ENCODE data around the gene PLEKHB2. TPM values are rescaled to one million over a fixed set of nuclear protein-coding genes. Genes with fewer than 3 reads are reported as not detected.

PLEKHB2 gene
- total RNA-seq, 1 experiment from 2014 or later, result 94.8 TPM

- BruUV-seq (replicated peaks), result no TSS peak
- CTCF ChIA-PET, result interaction anchor here (0.6 to 1.2 kb wide), 2 partner anchors 274 to 352 kb away, joined by 3 read pairs; no protein-coding TSS in a partner anchor
- DNase-seq (ENCODE audit: low read depth, low spot score) (no peak), ATAC-seq (no peak)
- intact Hi-C loops (cut with micrococcal nuclease), result loop anchor here (5.0 kb wide), 2 partner anchors 520 to 650 kb away; no protein-coding TSS in a partner anchor
- no peak overlapping the region for H3K4me2 ChIP-seq (ENCODE audit: low read length)
- H3K9ac ChIP-seq (ENCODE audit: low read length), result no peak overlapping the region
- H3K79me2 ChIP-seq (ENCODE audit: insufficient read depth, low read length), result no peaks in the 10 kb centered on the region
- H2AFZ ChIP-seq (ENCODE audit: low read depth, low read length, poor library complexity, severe bottlenecking), result no peak overlapping the region
- H3K27me3 ChIP-seq (ENCODE audit: insufficient read depth, low read length), result no peaks in the 10 kb centered on the region
- H3K36me3 ChIP-seq (ENCODE audit: control insufficient read depth in 1 of 2, insufficient read depth in 2 of 2, low read length in 2 of 2), result peaks cover 6% of the 10 kb centered on the region in 2 experiments; a peak in 2 of 4 replicates
- no peak overlapping the region for H3K4me3 ChIP-seq (replicated peaks in 1 of 2; ENCODE audit: low read depth in 1 of 2, low read length in 2 of 2)
- no peaks in the 10 kb centered on the region for H3K9me3 ChIP-seq (ENCODE audit: control insufficient read depth in 1 of 2, insufficient read depth in 1 of 2, low read depth in 1 of 2, low read length in 2 of 2)
- H3K4me1 ChIP-seq (ENCODE audit: control insufficient read depth in 1 of 2, insufficient read depth in 2 of 2, low read length in 2 of 2), result peaks cover 0 to 12% of the 10 kb centered on the region in 2 experiments; a peak in 2 of 4 replicates
- POLR2A ChIA-PET, result interaction anchor here (0.7 kb wide), 1 partner anchor 185 kb away, joined by 5 read pairs; no protein-coding TSS in a partner anchor
- H4K20me1 ChIP-seq (ENCODE audit: insufficient read depth), result no peaks in the 10 kb centered on the region
- no peaks in the 10 kb centered on the region for H3K9me2 ChIP-seq (ENCODE audit: insufficient read depth)
- no peak overlapping the region for H3K27ac ChIP-seq (ENCODE audit: low read depth, low read length)
- TF ChIP-seq YY1 (IDR thresholded peaks at IDR 0.05; ENCODE audit: extremely low read depth, insufficient replicate concordance, low read depth, low read length) (no peak), JUND (IDR thresholded peaks at IDR 0.05) (no peak), ATF3 (IDR thresholded peaks at IDR 0.05) (no peak), SP1 (IDR thresholded peaks at IDR 0.05; ENCODE audit: low read depth) (no peak), ZBTB33 (IDR thresholded peaks at IDR 0.05; ENCODE audit: extremely low read depth, insufficient replicate concordance, low read length) (no peak), EGR1 (IDR thresholded peaks at IDR 0.05; ENCODE audit: low read depth) (no peak), TCF7L2 (IDR thresholded peaks at IDR 0.05; ENCODE audit: borderline replicate concordance, extremely low read depth, insufficient read depth, insufficient read length) (no peak), ZNF274 (IDR thresholded peaks at IDR 0.05; ENCODE audit: low read depth, low read length) (no peak)
- RAD21 ChIA-PET (ENCODE audit: low non-redundant PET in 1 of 2, low total read pairs in 2 of 2, uncharacterized antibody in 2 of 2, unreplicated experiment in 2 of 2), result no interaction called here
These were observed 46.9 kb downstream of the PLEKHB2 start for GRCh38 chr2:131152074-131152473.
